Panc1 (cell line): ENCODE data around the gene NTN3. TPM values are rescaled to one million over a fixed set of nuclear protein-coding genes. Genes with fewer than 3 reads are reported as not detected.

Experiments used
- ATAC-seq: fragments of 200-7000 bp; cut with Tn5 transposase; 2 replicates; pipeline ENCODE4 v1.9.1; 2020; ENCODE audit warnings: mild to moderate bottlenecking, moderate library complexity
- BruUV-seq: library from RNA; stranded (reverse); fragments of 400-500 nt; replicated peaks from 2 replicates; lab custom pipeline; 2021; lab: Mats Ljungman, UMichigan
- CTCF ChIA-PET: fragments of 300-600 bp; sonication (Branson Sonifier 250); formaldehyde crosslinking; loops from one replicate; lab custom pipeline; 2022; ENCODE audit warnings: antibody characterized with exemption; lab: Charles Lee
- POLR2A ChIA-PET: fragments of 300-600 bp; sonication (Branson Sonifier 250); formaldehyde crosslinking; loops from one replicate; lab custom pipeline; 2022; ENCODE audit warnings: antibody characterized with exemption; lab: Charles Lee
- DNase-seq: peaks from one replicate; pipeline ENCODE4 v3.0.0-alpha.2; 2010; ENCODE audit warnings: low read depth, low spot score
- H3K27ac ChIP-seq: 2 replicates; pipeline ENCODE4 v1.5.1; 2011; ENCODE audit warnings: mild to moderate bottlenecking, low read length, inconsistent platforms
- H3K27me3 ChIP-seq: fragments of 200-500 bp; sonication (Bioruptor generic); 2 replicates; pipeline ENCODE4 v1.6.0; 2014; ENCODE audit warnings: low read length, inconsistent platforms; ENCODE audit not compliant: control insufficient read depth, insufficient read depth
- H3K36me3 ChIP-seq: fragments of 200-500 bp; sonication (Bioruptor generic); 2 replicates; pipeline ENCODE4 v1.5.1; 2014; ENCODE audit warnings: inconsistent platforms, mild to moderate bottlenecking, low read length, moderate library complexity; ENCODE audit not compliant: control insufficient read depth, insufficient read depth
- H3K4me1 ChIP-seq: 2 replicates; pipeline ENCODE4 v1.5.1; 2011; ENCODE audit warnings: inconsistent platforms, mild to moderate bottlenecking, low read length, moderate library complexity; ENCODE audit not compliant: control insufficient read depth, insufficient read depth
- H3K4me3 ChIP-seq, 2 experiments: 2 replicates each; pipeline ENCODE4 v1.5.1; 2011 to 2012; ENCODE audit warnings: low read depth in 2 of 2, low read length in 2 of 2, mild to moderate bottlenecking in 2 of 2, inconsistent platforms in 1 of 2, moderate library complexity in 1 of 2
- H3K9me3 ChIP-seq: fragments of 200-500 bp; sonication (Bioruptor generic); 2 replicates; pipeline ENCODE4 v1.5.1; 2014; ENCODE audit warnings: low read depth, mild to moderate bottlenecking, inconsistent platforms, low read length, moderate library complexity; ENCODE audit not compliant: control insufficient read depth, insufficient read depth
- POLR2AphosphoS5 ChIP-seq: IDR thresholded peaks from 2 replicates; pipeline ENCODE4 v1.6.1; 2012; ENCODE audit warnings: mild to moderate bottlenecking, low read depth, low read length, moderate library complexity
- SIN3A ChIP-seq: IDR thresholded peaks from 2 replicates; pipeline ENCODE4 v1.6.1; 2012; ENCODE audit warnings: low read depth, mild to moderate bottlenecking, low read length, moderate library complexity, borderline replicate concordance; ENCODE audit not compliant: insufficient read depth
- TCF7L2 ChIP-seq: IDR thresholded peaks from 2 replicates; pipeline ENCODE4 v1.6.1; 2011; ENCODE audit warnings: mild to moderate bottlenecking, low read depth, low read length, inconsistent platforms
- in situ Hi-C: cut with HindIII; loops from 2 replicates; pipeline ENCODE4 v1.10.0; 2016; ENCODE audit warnings: low sequenced_read_pairs, low pct_unique_long_range_greater_than_20kb
- intact Hi-C: fragments of 100-400 bp; cut with micrococcal nuclease; formaldehyde crosslinking; loops from one replicate; pipeline ENCODE4 v1.10.0; 2022; ENCODE audit not compliant: unreplicated experiment
- total RNA-seq: library from RNA; stranded (reverse); gene quantifications from one replicate; pipeline ENCODE4 v1.2.1, GENCODE V29; 2021; ENCODE audit not compliant: unreplicated experiment
- TF ChIP-seq, protein P1 (sequence below), 2 experiments: IDR thresholded peaks; 2 replicates each; pipeline ENCODE4 v1.6.1; 2011 to 2012; ENCODE audit warnings: low read depth in 2 of 2, control low read depth in 1 of 2, low read length in 1 of 2, mild to moderate bottlenecking in 1 of 2, moderate library complexity in 1 of 2; ENCODE audit not compliant: insufficient read depth in 1 of 2
- TF ChIP-seq, protein P2 (sequence below): fragments of 450-650 bp; IDR thresholded peaks from 2 replicates; pipeline ENCODE4 v1.5.1; 2017; ENCODE audit warnings: mild to moderate bottlenecking

Gene NTN3
- total RNA-seq, 1 experiment from 2014 or later = 3.2 TPM

DNA sequence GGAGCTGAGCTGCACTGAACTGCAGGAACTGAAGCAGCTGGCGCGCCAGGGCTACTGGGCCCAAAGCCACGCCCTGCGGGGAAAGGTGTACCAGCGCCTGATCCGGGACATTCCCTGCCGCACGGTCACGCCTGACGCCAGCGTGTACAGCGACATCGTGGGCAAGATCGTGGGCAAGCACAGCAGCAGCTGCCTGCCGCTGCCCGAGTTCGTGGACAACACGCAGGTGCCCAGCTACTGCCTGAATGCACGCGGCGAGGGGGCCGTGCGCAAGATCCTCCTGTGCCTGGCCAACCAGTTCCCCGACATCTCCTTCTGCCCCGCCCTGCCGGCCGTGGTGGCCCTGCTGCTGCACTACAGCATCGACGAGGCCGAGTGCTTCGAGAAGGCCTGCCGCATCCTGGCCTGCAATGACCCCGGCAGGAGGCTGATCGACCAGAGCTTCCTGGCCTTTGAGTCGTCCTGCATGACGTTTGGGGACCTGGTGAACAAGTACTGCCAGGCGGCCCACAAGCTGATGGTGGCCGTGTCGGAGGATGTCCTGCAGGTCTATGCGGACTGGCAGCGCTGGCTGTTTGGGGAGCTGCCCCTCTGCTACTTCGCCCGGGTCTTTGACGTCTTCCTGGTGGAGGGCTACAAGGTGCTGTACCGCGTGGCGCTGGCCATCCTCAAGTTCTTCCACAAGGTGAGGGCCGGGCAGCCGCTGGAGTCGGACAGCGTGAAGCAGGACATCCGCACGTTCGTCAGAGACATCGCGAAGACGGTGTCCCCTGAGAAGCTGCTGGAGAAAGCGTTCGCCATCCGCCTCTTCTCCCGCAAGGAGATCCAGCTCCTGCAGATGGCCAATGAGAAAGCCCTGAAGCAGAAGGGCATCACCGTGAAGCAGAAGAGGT lies 25.4 kb downstream of the NTN3 start:
- Histone ChIP-seq H3K27me3 (no peaks in the 10 kb centered on the region), H3K27ac (no peak overlapping the region), H3K4me3 (no peak overlapping the region), H3K36me3 (no peaks in the 10 kb centered on the region), H3K9me3 (no peaks in the 10 kb centered on the region), H3K4me1 (peaks cover 7% of the 10 kb centered on the region)
- POLR2A ChIA-PET = no interaction called here
- in situ Hi-C loops (no loop called here), intact Hi-C loops (no loop called here)
- DNase-seq = no peak
- no TSS peak for BruUV-seq
- ATAC-seq = no peak
- TF ChIP-seq, protein P1, sequence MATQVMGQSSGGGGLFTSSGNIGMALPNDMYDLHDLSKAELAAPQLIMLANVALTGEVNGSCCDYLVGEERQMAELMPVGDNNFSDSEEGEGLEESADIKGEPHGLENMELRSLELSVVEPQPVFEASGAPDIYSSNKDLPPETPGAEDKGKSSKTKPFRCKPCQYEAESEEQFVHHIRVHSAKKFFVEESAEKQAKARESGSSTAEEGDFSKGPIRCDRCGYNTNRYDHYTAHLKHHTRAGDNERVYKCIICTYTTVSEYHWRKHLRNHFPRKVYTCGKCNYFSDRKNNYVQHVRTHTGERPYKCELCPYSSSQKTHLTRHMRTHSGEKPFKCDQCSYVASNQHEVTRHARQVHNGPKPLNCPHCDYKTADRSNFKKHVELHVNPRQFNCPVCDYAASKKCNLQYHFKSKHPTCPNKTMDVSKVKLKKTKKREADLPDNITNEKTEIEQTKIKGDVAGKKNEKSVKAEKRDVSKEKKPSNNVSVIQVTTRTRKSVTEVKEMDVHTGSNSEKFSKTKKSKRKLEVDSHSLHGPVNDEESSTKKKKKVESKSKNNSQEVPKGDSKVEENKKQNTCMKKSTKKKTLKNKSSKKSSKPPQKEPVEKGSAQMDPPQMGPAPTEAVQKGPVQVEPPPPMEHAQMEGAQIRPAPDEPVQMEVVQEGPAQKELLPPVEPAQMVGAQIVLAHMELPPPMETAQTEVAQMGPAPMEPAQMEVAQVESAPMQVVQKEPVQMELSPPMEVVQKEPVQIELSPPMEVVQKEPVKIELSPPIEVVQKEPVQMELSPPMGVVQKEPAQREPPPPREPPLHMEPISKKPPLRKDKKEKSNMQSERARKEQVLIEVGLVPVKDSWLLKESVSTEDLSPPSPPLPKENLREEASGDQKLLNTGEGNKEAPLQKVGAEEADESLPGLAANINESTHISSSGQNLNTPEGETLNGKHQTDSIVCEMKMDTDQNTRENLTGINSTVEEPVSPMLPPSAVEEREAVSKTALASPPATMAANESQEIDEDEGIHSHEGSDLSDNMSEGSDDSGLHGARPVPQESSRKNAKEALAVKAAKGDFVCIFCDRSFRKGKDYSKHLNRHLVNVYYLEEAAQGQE (IDR thresholded peaks at IDR 0.05; ENCODE audit: insufficient read depth in 1 of 2, low read depth in 2 of 2, low read length in 1 of 2) = no peak
- TF ChIP-seq TCF7L2 (no peak), SIN3A (no peak), POLR2AphosphoS5 (no peak)
- TF ChIP-seq, protein P2, sequence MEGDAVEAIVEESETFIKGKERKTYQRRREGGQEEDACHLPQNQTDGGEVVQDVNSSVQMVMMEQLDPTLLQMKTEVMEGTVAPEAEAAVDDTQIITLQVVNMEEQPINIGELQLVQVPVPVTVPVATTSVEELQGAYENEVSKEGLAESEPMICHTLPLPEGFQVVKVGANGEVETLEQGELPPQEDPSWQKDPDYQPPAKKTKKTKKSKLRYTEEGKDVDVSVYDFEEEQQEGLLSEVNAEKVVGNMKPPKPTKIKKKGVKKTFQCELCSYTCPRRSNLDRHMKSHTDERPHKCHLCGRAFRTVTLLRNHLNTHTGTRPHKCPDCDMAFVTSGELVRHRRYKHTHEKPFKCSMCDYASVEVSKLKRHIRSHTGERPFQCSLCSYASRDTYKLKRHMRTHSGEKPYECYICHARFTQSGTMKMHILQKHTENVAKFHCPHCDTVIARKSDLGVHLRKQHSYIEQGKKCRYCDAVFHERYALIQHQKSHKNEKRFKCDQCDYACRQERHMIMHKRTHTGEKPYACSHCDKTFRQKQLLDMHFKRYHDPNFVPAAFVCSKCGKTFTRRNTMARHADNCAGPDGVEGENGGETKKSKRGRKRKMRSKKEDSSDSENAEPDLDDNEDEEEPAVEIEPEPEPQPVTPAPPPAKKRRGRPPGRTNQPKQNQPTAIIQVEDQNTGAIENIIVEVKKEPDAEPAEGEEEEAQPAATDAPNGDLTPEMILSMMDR = no peak
- CTCF ChIA-PET = no interaction called here

DNA sequence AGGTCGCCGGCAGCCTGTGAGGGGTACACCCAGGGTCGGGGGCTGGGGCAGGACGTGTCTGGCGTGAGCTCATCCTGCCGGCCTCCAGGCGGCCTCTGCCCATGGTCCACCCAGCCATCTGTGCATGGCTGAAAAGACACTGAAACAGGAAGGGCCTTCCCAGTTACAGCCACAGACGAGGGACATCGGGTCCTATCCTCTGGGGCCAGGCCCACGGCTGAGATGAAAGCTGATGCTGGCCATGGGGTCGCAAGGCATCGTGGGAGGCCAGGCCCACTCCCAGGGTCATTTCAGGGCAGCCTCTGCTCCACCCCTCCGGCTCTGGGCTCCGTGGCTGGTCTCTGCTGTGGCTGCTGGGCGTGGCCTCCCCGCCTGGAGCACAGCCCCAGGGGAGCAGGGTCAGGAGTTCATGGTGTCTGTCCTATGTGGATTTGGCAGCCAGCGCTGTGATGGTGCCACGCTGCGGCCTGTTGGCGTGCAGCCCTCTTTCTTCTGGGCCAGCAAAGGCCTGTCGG lies 26.1 kb downstream of the NTN3 start:
- Histone ChIP-seq H3K27me3 (no peaks in the 10 kb centered on the region), H3K36me3 (no peaks in the 10 kb centered on the region), H3K4me1 (peaks cover 14% of the 10 kb centered on the region), H3K4me3 (no peak overlapping the region), H3K9me3 (no peaks in the 10 kb centered on the region), H3K27ac (no peak overlapping the region)
- intact Hi-C loops (no loop called here), in situ Hi-C loops (no loop called here)
- BruUV-seq = no TSS peak
- POLR2A ChIA-PET = no interaction called here
- no peak for DNase-seq
- TF ChIP-seq, protein P2 = no peak
- TF ChIP-seq, protein P1 (IDR thresholded peaks at IDR 0.05; ENCODE audit: insufficient read depth in 1 of 2, low read depth in 2 of 2, low read length in 1 of 2) = no peak
- TF ChIP-seq POLR2AphosphoS5 = no peak
- TF ChIP-seq TCF7L2 = no peak
- no peak for TF ChIP-seq SIN3A
- CTCF ChIA-PET = no interaction called here
- no peak for ATAC-seq
